Measurements from ENCODE around the gene CDH13.

CDH13 gene

GRCh38 chr16:83220066-83220465, 593.3 kb downstream of the CDH13 start:
- ATAC-seq (ENCODE audit: low read depth): no peak
- Histone ChIP-seq H3K4me3 (ENCODE audit: severe bottlenecking) (no peak overlapping the region), H3K27ac (ENCODE audit: poor library complexity, severe bottlenecking) (no peak overlapping the region), H3K27me3 (ENCODE audit: insufficient read depth, poor library complexity, severe bottlenecking) (no peaks in the 10 kb centered on the region), H3K9me3 (ENCODE audit: severe bottlenecking) (no peaks in the 10 kb centered on the region), H3K36me3 (ENCODE audit: low read depth) (no peaks in the 10 kb centered on the region; the same call in 1 of the 2 replicates), H3K4me1 (ENCODE audit: insufficient read depth, poor library complexity, severe bottlenecking) (no peaks in the 10 kb centered on the region)
- TF ChIP-seq CTCF (IDR thresholded peaks at IDR 0.05; ENCODE audit: poor library complexity, severe bottlenecking): no peak
- no peak for DNase-seq (ENCODE audit: low spot score)

- no peaks in the 10 kb centered on the region for H3K36me3 ChIP-seq (ENCODE audit: low read depth)
- no peak overlapping the region for H3K4me3 ChIP-seq (ENCODE audit: severe bottlenecking)
- no peak overlapping the region for H3K27ac ChIP-seq (ENCODE audit: poor library complexity, severe bottlenecking)
- no peak for TF ChIP-seq CTCF (IDR thresholded peaks at IDR 0.05; ENCODE audit: poor library complexity, severe bottlenecking)
- H3K9me3 ChIP-seq (ENCODE audit: severe bottlenecking): no peaks in the 10 kb centered on the region
- no peaks in the 10 kb centered on the region for H3K4me1 ChIP-seq (ENCODE audit: insufficient read depth, poor library complexity, severe bottlenecking)
- no peaks in the 10 kb centered on the region for H3K27me3 ChIP-seq (ENCODE audit: insufficient read depth, poor library complexity, severe bottlenecking)
- DNase-seq (ENCODE audit: low spot score) (no peak), ATAC-seq (ENCODE audit: low read depth) (no peak)
Measured at GRCh38 chr16:83224642-83225041, 597.9 kb downstream of the CDH13 start.

DNA sequence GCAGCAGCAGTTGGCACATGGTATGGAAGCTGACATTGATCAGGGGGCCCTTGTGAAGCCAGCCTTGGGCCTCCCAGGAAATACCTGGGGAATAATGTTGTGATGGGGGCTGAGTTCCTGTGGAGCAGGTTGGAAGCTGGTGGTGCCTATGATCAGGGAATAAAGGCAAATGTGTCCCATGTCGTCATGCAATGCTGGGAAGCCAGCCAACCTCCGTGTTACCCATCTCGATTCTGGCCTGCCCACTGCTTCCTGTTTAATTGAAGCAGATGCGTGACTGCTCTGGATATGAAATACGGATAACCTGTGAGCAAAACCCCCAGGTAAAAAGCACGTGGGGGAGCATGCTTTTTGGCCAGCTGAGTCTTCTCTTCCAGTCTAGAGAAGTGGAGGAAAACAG, 600.6 kb downstream of the CDH13 start:
- DNase-seq (ENCODE audit: low spot score) (no peak), ATAC-seq (ENCODE audit: low read depth) (no peak)
- H3K27me3 ChIP-seq (ENCODE audit: insufficient read depth, poor library complexity, severe bottlenecking): no peaks in the 10 kb centered on the region
- H3K4me1 ChIP-seq (ENCODE audit: insufficient read depth, poor library complexity, severe bottlenecking): no peaks in the 10 kb centered on the region
- no peak overlapping the region for H3K27ac ChIP-seq (ENCODE audit: poor library complexity, severe bottlenecking)
- no peak overlapping the region for H3K4me3 ChIP-seq (ENCODE audit: severe bottlenecking)
- no peaks in the 10 kb centered on the region for H3K36me3 ChIP-seq (ENCODE audit: low read depth)
- no peak for TF ChIP-seq CTCF (IDR thresholded peaks at IDR 0.05; ENCODE audit: poor library complexity, severe bottlenecking)
- no peaks in the 10 kb centered on the region for H3K9me3 ChIP-seq (ENCODE audit: severe bottlenecking)

DNA sequence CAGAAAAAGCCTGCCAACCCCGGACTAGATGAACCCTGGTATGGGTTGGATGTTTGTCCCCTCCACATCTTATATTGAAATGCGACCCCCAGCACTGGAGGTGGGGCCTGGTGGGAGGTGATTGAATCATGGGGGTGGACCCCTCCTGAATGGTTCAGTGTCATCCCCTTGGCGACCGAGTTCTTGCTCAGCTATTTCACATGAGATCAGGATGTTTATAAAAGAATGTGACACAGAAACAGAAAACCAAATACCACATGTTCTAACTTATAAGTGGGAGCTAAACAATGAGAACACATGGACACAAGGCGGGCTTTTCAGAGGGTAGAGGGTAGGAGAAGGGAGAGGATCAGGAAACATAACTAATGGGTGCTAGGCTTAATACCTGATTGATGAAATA, 605.0 kb downstream of the CDH13 start:
- no peaks in the 10 kb centered on the region for H3K27me3 ChIP-seq (ENCODE audit: insufficient read depth, poor library complexity, severe bottlenecking)
- H3K36me3 ChIP-seq (ENCODE audit: low read depth): no peaks in the 10 kb centered on the region
- H3K4me3 ChIP-seq (ENCODE audit: severe bottlenecking): no peak overlapping the region
- no peak for TF ChIP-seq CTCF (IDR thresholded peaks at IDR 0.05; ENCODE audit: poor library complexity, severe bottlenecking)
- no peaks in the 10 kb centered on the region for H3K4me1 ChIP-seq (ENCODE audit: insufficient read depth, poor library complexity, severe bottlenecking)
- no peak overlapping the region for H3K27ac ChIP-seq (ENCODE audit: poor library complexity, severe bottlenecking)
- no peaks in the 10 kb centered on the region for H3K9me3 ChIP-seq (ENCODE audit: severe bottlenecking)
- ATAC-seq (ENCODE audit: low read depth) (no peak), DNase-seq (ENCODE audit: low spot score) (no peak)

DNA sequence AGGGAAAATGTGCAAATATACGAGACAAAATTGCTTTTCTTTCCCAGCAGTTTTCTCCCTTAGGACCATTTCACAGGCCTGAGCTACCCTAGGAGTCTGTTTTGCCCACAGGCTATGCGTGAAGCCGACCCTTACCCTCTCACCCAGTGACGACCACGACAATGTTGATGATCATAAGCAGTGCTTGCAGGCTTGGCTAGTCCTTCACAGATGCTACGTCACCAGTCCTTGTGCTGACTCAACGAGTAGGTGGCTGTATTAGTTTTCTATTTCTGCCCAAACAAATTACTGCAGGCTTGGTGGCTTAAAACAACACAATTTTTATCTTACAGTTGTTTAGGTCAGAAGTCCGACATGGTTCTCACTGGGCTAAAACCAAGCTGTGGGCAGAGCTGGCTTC, 606.4 kb downstream of the CDH13 start:
- Histone ChIP-seq H3K36me3 (ENCODE audit: low read depth) (no peaks in the 10 kb centered on the region), H3K4me3 (ENCODE audit: severe bottlenecking) (no peak overlapping the region), H3K27ac (ENCODE audit: poor library complexity, severe bottlenecking) (no peak overlapping the region), H3K9me3 (ENCODE audit: severe bottlenecking) (no peaks in the 10 kb centered on the region), H3K4me1 (ENCODE audit: insufficient read depth, poor library complexity, severe bottlenecking) (no peaks in the 10 kb centered on the region), H3K27me3 (ENCODE audit: insufficient read depth, poor library complexity, severe bottlenecking) (no peaks in the 10 kb centered on the region)
- no peak for DNase-seq (ENCODE audit: low spot score)
- no peak for ATAC-seq (ENCODE audit: low read depth)
- no peak for TF ChIP-seq CTCF (IDR thresholded peaks at IDR 0.05; ENCODE audit: poor library complexity, severe bottlenecking)

All from RWPE2 (cell line).